Transverse colon (tissue), 4 donors: ENCODE measurements around the gene LARP1.

ENCODE experiments used
- EP300 ChIP-seq: sonication (generic); formaldehyde crosslinking; IDR thresholded peaks from one replicate; pipeline ENCODE4 v1.6.1; 2017; ENCODE audit warnings: antibody characterized with exemption, low read depth
- POLR2A ChIP-seq: fragments of 450-650 bp; IDR thresholded peaks from one replicate; pipeline ENCODE4 v1.6.1; 2016; ENCODE audit warnings: antibody characterized with exemption, mild to moderate bottlenecking, moderate library complexity
- POLR2AphosphoS5 ChIP-seq, 3 donors: sonication (generic); formaldehyde crosslinking; IDR thresholded peaks; one replicate each; pipeline ENCODE4 v1.6.1; 2016; ENCODE audit warnings: antibody characterized with exemption in 3 of 3
- TF ChIP-seq, protein P1 (sequence below), 5 experiments: fragments of 200-600 bp in 3 of 5; fragments of 450-650 bp in 2 of 5; sonication (generic) in 3 of 5; IDR thresholded peaks; 1 replicate in 2 of 5; 2 replicates in 3 of 5; pipeline ENCODE4 v1.5.1; 2016 to 2017; ENCODE audit warnings: antibody characterized with exemption in 5 of 5, inconsistent platforms in 3 of 5, mild to moderate bottlenecking in 2 of 5, moderate library complexity in 1 of 5

DNA sequence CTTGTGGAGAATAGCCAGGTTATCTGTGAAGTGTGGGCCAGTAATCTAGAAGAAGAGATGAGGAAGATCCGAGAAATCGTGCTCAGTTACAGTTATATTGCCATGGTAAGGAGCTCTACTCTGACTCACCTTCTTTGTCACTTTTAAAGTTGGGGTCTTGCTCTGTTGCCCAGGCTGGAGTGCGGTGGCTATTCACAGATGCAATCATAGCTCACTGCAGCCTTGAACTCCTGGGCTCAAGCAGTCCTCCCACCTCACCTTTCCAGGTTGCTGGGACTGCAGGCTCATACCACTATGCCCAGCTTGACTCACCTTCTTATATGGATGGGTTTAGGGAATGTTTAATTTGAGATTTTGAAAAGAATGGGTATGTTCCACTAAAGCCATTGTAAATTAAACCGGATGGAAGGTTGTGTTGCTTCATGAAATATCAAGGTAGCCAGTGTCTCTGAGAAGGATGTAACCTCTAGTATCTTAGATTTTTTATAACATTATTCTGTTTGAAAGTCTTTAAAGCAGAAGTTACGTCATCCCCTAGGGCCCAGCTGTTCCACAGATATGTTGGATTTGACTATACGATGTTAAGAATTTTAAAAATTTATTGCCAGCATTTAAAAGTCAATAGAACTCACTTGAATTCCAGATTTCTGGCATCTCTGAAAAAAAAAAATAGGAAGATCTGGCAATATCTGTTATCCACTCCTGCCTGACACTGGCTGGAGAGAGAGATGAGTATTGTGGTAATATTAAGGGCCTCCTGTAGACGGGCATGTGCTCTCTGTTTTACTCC lies 108.3 kb downstream of the LARP1 start:
- TF ChIP-seq, protein P1, sequence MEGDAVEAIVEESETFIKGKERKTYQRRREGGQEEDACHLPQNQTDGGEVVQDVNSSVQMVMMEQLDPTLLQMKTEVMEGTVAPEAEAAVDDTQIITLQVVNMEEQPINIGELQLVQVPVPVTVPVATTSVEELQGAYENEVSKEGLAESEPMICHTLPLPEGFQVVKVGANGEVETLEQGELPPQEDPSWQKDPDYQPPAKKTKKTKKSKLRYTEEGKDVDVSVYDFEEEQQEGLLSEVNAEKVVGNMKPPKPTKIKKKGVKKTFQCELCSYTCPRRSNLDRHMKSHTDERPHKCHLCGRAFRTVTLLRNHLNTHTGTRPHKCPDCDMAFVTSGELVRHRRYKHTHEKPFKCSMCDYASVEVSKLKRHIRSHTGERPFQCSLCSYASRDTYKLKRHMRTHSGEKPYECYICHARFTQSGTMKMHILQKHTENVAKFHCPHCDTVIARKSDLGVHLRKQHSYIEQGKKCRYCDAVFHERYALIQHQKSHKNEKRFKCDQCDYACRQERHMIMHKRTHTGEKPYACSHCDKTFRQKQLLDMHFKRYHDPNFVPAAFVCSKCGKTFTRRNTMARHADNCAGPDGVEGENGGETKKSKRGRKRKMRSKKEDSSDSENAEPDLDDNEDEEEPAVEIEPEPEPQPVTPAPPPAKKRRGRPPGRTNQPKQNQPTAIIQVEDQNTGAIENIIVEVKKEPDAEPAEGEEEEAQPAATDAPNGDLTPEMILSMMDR (IDR thresholded peaks at IDR 0.05), result no peak
- TF ChIP-seq POLR2AphosphoS5 (IDR thresholded peaks at IDR 0.05) (no peak), POLR2A (no peak), EP300 (no peak)
